Immature natural killer cell (primary cell): ENCODE data around the gene EPB41L5. TPM values are rescaled to one million over a fixed set of nuclear protein-coding genes. Genes with fewer than 3 reads are reported as not detected.
A peak's percentile ranks its signal among the peaks of the same experiment; 100 is the strongest.
"Not testable (repeated sequence)": the region's sequence is repeated elsewhere in the genome, so short reads cannot be mapped to it uniquely, and the experiment has no call there.

ENCODE experiments used
- DNase-seq, 3 donors: peaks; one replicate each; pipeline ENCODE4 v3.0.0; 2022; ENCODE audit warnings: mixed read lengths in 1 of 3
- H3K27ac Mint-ChIP-seq, 6 donors: one replicate each; pipeline ENCODE4 v1.8.0; 2020; ENCODE audit warnings: mixed read lengths in 6 of 6, mild to moderate bottlenecking in 5 of 6, inconsistent platforms in 4 of 6, moderate library complexity in 3 of 6
- H3K27me3 Mint-ChIP-seq, 3 donors: one replicate each; pipeline ENCODE4 v1.8.0; 2020 to 2021; ENCODE audit warnings: low read depth in 3 of 3, mild to moderate bottlenecking in 3 of 3, mixed read lengths in 3 of 3, moderate library complexity in 3 of 3, inconsistent platforms in 1 of 3
- H3K36me3 Mint-ChIP-seq, 3 donors: one replicate each; pipeline ENCODE4 v1.8.0; 2020; ENCODE audit warnings: mixed read lengths in 3 of 3, inconsistent platforms in 2 of 3, mild to moderate bottlenecking in 2 of 3
- H3K4me1 Mint-ChIP-seq, 2 donors: one replicate each; pipeline ENCODE4 v1.8.0; 2020; ENCODE audit warnings: inconsistent platforms in 2 of 2, mild to moderate bottlenecking in 2 of 2, mixed read lengths in 2 of 2, moderate library complexity in 1 of 2
- H3K4me3 Mint-ChIP-seq, 5 donors: one replicate each; pipeline ENCODE4 v1.8.0; 2020; ENCODE audit warnings: mild to moderate bottlenecking in 5 of 5, mixed read lengths in 5 of 5, inconsistent platforms in 3 of 5, moderate library complexity in 3 of 5
- H3K9me3 Mint-ChIP-seq, 6 donors: one replicate each; pipeline ENCODE4 v1.8.0; 2020; ENCODE audit warnings: mild to moderate bottlenecking in 6 of 6, mixed read lengths in 6 of 6, inconsistent platforms in 4 of 6, moderate library complexity in 3 of 6
- polyA plus RNA-seq, 3 donors: library from polyadenylated mRNA; unstranded; fragments of 300-500 nt; fragmentation: Illumina TruSeq; gene quantifications; one replicate each; pipeline ENCODE4 v1.2.3, GENCODE V29; 2021

Gene EPB41L5
- polyA plus RNA-seq, 3 donors from 2014 or later: 1.5 to 5.8 (median 4.1) TPM

DNA sequence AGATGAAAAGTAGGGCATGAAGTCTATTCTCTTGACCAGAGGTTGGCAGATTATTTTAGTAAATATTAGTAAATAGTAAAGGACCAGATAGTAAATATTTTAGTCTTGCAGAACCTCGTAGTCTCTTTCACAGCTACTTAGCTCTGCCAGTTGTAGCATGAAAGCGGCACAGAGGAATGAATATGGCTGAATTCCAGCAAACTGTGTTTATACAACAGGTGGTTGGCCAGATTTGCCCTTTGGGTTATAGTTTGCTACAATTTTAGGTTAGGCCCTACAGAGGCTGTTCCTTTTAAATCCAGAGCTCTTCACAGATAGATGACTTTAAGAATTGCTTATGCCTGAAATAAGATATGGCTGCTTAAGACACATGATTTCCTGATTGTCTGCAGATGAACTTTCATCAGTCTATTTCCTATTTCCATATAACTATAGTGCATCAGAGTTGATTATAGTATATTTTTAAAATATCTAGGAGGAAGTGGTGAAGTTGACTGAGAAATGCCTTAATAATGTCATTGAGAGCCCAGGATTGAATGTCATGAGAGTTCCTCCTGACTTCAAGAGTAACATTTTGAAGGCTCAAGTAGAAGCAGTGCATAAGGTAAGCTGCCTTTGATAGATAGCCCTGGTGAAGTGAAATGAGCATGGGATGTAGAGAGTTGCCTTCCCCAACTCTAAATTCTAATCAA is 129.8 kb downstream of the EPB41L5 start:
- no peaks in the 10 kb centered on the region for H3K9me3 Mint-ChIP-seq
- H3K27ac Mint-ChIP-seq: no peak overlapping the region
- H3K4me3 Mint-ChIP-seq: no peak overlapping the region
- H3K27me3 Mint-ChIP-seq: peaks cover 0 to 1% (median 0%) of the 10 kb centered on the region in 3 donors
- peaks cover 9 to 23% of the 10 kb centered on the region in 2 donors for H3K4me1 Mint-ChIP-seq
- DNase-seq: no peak
- H3K36me3 Mint-ChIP-seq: peaks cover 0 to 11% (median 4%) of the 10 kb centered on the region in 3 donors

GRCh38 chr2:120148229-120148628 is 135.4 kb downstream of the EPB41L5 start:
- no peak overlapping the region for H3K4me3 Mint-ChIP-seq
- H3K27ac Mint-ChIP-seq: no peak overlapping the region
- peaks cover 10 to 25% (median 15%) of the 10 kb centered on the region in 3 donors for H3K36me3 Mint-ChIP-seq
- no peaks in the 10 kb centered on the region for H3K27me3 Mint-ChIP-seq
- DNase-seq: no peak
- H3K9me3 Mint-ChIP-seq: peaks cover 0 to 12% (median 7%) of the 10 kb centered on the region in 6 donors
- no peaks in the 10 kb centered on the region for H3K4me1 Mint-ChIP-seq

GRCh38 chr2:120148669-120149068 is 135.8 kb downstream of the EPB41L5 start:
- H3K36me3 Mint-ChIP-seq: peaks cover 11 to 25% (median 19%) of the 10 kb centered on the region in 3 donors
- H3K4me1 Mint-ChIP-seq: no peaks in the 10 kb centered on the region
- H3K4me3 Mint-ChIP-seq: no peak overlapping the region
- H3K27ac Mint-ChIP-seq: no peak overlapping the region
- DNase-seq: no peak
- no peaks in the 10 kb centered on the region for H3K27me3 Mint-ChIP-seq
- peaks cover 0 to 16% (median 7%) of the 10 kb centered on the region in 6 donors for H3K9me3 Mint-ChIP-seq

- Mint-ChIP-seq H3K4me1 (no peaks in the 10 kb centered on the region), H3K4me3 (no peak overlapping the region), H3K27ac (no peak overlapping the region), H3K36me3 (peaks cover 14 to 22% (median 21%) of the 10 kb centered on the region in 3 donors), H3K9me3 (peaks cover 0 to 17% (median 7%) of the 10 kb centered on the region in 6 donors), H3K27me3 (no peaks in the 10 kb centered on the region)
- no peak for DNase-seq
Observed at GRCh38 chr2:120149406-120149805, 136.5 kb downstream of the EPB41L5 start.

- Mint-ChIP-seq H3K27me3 (no peaks in the 10 kb centered on the region), H3K4me1 (no peaks in the 10 kb centered on the region), H3K36me3 (peaks cover 14 to 23% (median 23%) of the 10 kb centered on the region in 3 donors), H3K9me3 (peaks cover 3 to 19% (median 7%) of the 10 kb centered on the region in 6 donors), H3K27ac (no peak overlapping the region), H3K4me3 (no peak overlapping the region)
- no peak for DNase-seq
Observed at GRCh38 chr2:120150040-120150482, 137.2 kb downstream of the EPB41L5 start.

- peaks cover 17 to 28% (median 21%) of the 10 kb centered on the region in 3 donors for H3K36me3 Mint-ChIP-seq
- H3K27ac Mint-ChIP-seq: no peak overlapping the region
- DNase-seq: no peak
- no peak overlapping the region for H3K4me3 Mint-ChIP-seq
- H3K9me3 Mint-ChIP-seq: peaks cover 8 to 21% (median 12%) of the 10 kb centered on the region in 6 donors
- H3K27me3 Mint-ChIP-seq: no peaks in the 10 kb centered on the region
- H3K4me1 Mint-ChIP-seq: no peaks in the 10 kb centered on the region
Observed at GRCh38 chr2:120155308-120155707, 142.4 kb downstream of the EPB41L5 start.

GRCh38 chr2:120158658-120159057 is 145.8 kb downstream of the EPB41L5 start:
- not testable (repeated sequence) for H3K4me3 Mint-ChIP-seq, DNase-seq, H3K4me1 Mint-ChIP-seq, H3K27me3 Mint-ChIP-seq
- H3K9me3 Mint-ChIP-seq: peaks cover 4 to 11% (median 6%) of the 10 kb centered on the region in 6 donors
- peak overlapping the region in 1 of 6 donors; percentile 44 for H3K27ac Mint-ChIP-seq
- peaks cover 8 to 20% (median 16%) of the 10 kb centered on the region in 3 donors for H3K36me3 Mint-ChIP-seq

GRCh38 chr2:120161190-120161589 is 148.3 kb downstream of the EPB41L5 start:
- Mint-ChIP-seq H3K36me3 (peaks cover 0 to 12% (median 7%) of the 10 kb centered on the region in 3 donors), H3K9me3 (peaks cover 0 to 4% (median 0%) of the 10 kb centered on the region in 6 donors), H3K4me3 (no peak overlapping the region), H3K4me1 (no peaks in the 10 kb centered on the region), H3K27me3 (no peaks in the 10 kb centered on the region), H3K27ac (no peak overlapping the region)
- no peak for DNase-seq

- Mint-ChIP-seq H3K36me3 (peaks cover 0 to 4% (median 2%) of the 10 kb centered on the region in 3 donors), H3K9me3 (no peaks in the 10 kb centered on the region), H3K4me1 (no peaks in the 10 kb centered on the region), H3K27me3 (no peaks in the 10 kb centered on the region), H3K4me3 (no peak overlapping the region), H3K27ac (no peak overlapping the region)
- no peak for DNase-seq
Observed at GRCh38 chr2:120162716-120163115, 149.8 kb downstream of the EPB41L5 start.

- H3K36me3 Mint-ChIP-seq: peaks cover 8 to 21% (median 12%) of the 10 kb centered on the region in 3 donors
- peaks cover 0 to 1% (median 0%) of the 10 kb centered on the region in 3 donors for H3K27me3 Mint-ChIP-seq
- H3K9me3 Mint-ChIP-seq: no peaks in the 10 kb centered on the region
- no peak overlapping the region for H3K27ac Mint-ChIP-seq
- no peaks in the 10 kb centered on the region for H3K4me1 Mint-ChIP-seq
- no peak for DNase-seq
- no peak overlapping the region for H3K4me3 Mint-ChIP-seq
Observed at GRCh38 chr2:120167272-120167671, 154.4 kb downstream of the EPB41L5 start.

GRCh38 chr2:120169020-120169419 is 156.1 kb downstream of the EPB41L5 start:
- H3K36me3 Mint-ChIP-seq: peaks cover 8 to 21% (median 12%) of the 10 kb centered on the region in 3 donors
- H3K4me1 Mint-ChIP-seq: no peaks in the 10 kb centered on the region
- H3K4me3 Mint-ChIP-seq: no peak overlapping the region
- H3K27ac Mint-ChIP-seq: no peak overlapping the region
- H3K9me3 Mint-ChIP-seq: no peaks in the 10 kb centered on the region
- H3K27me3 Mint-ChIP-seq: peaks cover 0 to 2% (median 0%) of the 10 kb centered on the region in 3 donors
- no peak for DNase-seq

GRCh38 chr2:120174963-120175581 is 162.2 kb downstream of the EPB41L5 start:
- H3K36me3 Mint-ChIP-seq: peaks cover 0 to 11% (median 3%) of the 10 kb centered on the region in 3 donors
- no peaks in the 10 kb centered on the region for H3K9me3 Mint-ChIP-seq
- H3K27ac Mint-ChIP-seq: peak overlapping the region; percentile 18 to 98 (median 68)
- H3K4me3 Mint-ChIP-seq: peak overlapping the region in 1 of 5 donors; percentile 23
- H3K27me3 Mint-ChIP-seq: peaks cover 0 to 4% (median 4%) of the 10 kb centered on the region in 3 donors
- H3K4me1 Mint-ChIP-seq: peaks cover 31 to 49% of the 10 kb centered on the region in 2 donors
- peak; percentile 43 to 55 (median 50) for DNase-seq

DNA sequence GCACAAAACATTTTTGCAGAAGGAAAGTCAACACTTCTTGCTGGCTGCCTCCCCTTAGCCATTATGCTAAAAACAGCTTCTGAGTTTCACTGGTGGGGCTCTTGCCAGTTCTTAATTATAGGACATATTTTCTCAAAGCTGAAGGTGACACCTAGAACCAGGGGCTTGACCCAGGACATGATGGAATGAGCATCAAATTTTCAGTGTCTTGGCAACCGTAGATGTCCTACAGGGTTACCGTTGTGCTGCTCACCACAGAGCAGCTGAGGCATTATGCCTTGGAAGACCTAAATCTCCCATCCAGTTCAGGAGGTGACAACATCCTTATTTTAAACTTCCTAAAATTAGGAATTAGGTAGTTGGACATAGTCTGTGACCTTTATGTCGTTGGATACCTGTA is 163.6 kb downstream of the EPB41L5 start:
- Mint-ChIP-seq H3K4me1 (peaks cover 36 to 52% of the 10 kb centered on the region in 2 donors), H3K9me3 (no peaks in the 10 kb centered on the region), H3K4me3 (peak overlapping the region; percentile 94 to 100 (median 97)), H3K27me3 (peaks cover 0 to 4% (median 4%) of the 10 kb centered on the region in 3 donors), H3K27ac (peak overlapping the region; percentile 97 to 99 (median 98)), H3K36me3 (peaks cover 0 to 5% (median 3%) of the 10 kb centered on the region in 3 donors)
- no peak for DNase-seq
